HepG2 (cell line): Measurements from ENCODE around the gene CACNA1C. TPM values are rescaled to one million over a fixed set of nuclear protein-coding genes. Genes with fewer than 3 reads are reported as not detected.

ENCODE experiments used
- ATAC-seq: fragments of 200-7000 bp; cut with Tn5 transposase; 3 replicates; pipeline ENCODE4 v1.9.1; 2020; ENCODE audit warnings: mild to moderate bottlenecking, moderate library complexity
- BruUV-seq: library from RNA; stranded (reverse); fragments of 400-500 nt; replicated peaks from 2 replicates; lab custom pipeline; 2021; lab: Mats Ljungman, UMichigan
- CTCF ChIA-PET: fragments of 300-600 bp; formaldehyde crosslinking; extraction: SDS; loops from one replicate; lab custom pipeline; 2021; ENCODE audit warnings: low total read pairs, inconsistent platforms, low intra/inter-chr PET ratio; lab: Yijun Ruan, JAX
- POLR2A ChIA-PET: fragments of 350-600 bp; sonication (Branson Sonifier 250); formaldehyde crosslinking; loops from one replicate; lab custom pipeline; 2020; ENCODE audit warnings: antibody characterized with exemption, inconsistent platforms; lab: Yijun Ruan, JAX
- DNase-seq: peaks from one replicate; pipeline ENCODE4 v3.0.0-alpha.2; 2015; ENCODE audit warnings: low spot score
- FAIRE-seq: peaks from 3 replicates; lab custom pipeline; 2011; peaks lifted over from hg19 to GRCh38; lab: Jason Lieb, UNC
- H2AFZ ChIP-seq: one replicate; pipeline ENCODE4 v1.6.1; 2011; ENCODE audit warnings: low read length, inconsistent platforms
- H3K27ac ChIP-seq: fragments of 300-600 bp; 3 replicates; pipeline ENCODE4 v1.8.0; 2011; ENCODE audit warnings: mixed run types, mild to moderate bottlenecking, mixed read lengths, low read length, inconsistent platforms; ENCODE audit not compliant: insufficient read depth; ENCODE audit errors: extremely low read length
- H3K27me3 ChIP-seq, 2 experiments: fragments of 200-600 bp in 1 of 2; 2 replicates in 1 of 2; 3 replicates in 1 of 2; pipeline versions ENCODE4 v1.6.0 to v1.8.0; 2011; ENCODE audit warnings: low read length in 2 of 2, mild to moderate bottlenecking in 2 of 2, moderate library complexity in 2 of 2, inconsistent platforms in 1 of 2; ENCODE audit not compliant: insufficient read depth in 2 of 2, control insufficient read depth in 1 of 2
- H3K36me3 ChIP-seq, 2 experiments: fragments of 200-600 bp in 1 of 2; replicated peaks in 1 of 2; 2 replicates in 1 of 2; 3 replicates in 1 of 2; pipeline versions ENCODE4 v1.5.1 to v1.8.0; 2011; ENCODE audit warnings: low read length in 2 of 2, inconsistent platforms in 1 of 2; ENCODE audit not compliant: insufficient read depth in 2 of 2, control insufficient read depth in 1 of 2
- H3K4me1 ChIP-seq: 2 replicates; pipeline ENCODE4 v1.5.1; 2012; ENCODE audit warnings: low read length, inconsistent platforms; ENCODE audit not compliant: insufficient read depth
- H3K4me2 ChIP-seq: 2 replicates; pipeline ENCODE4 v1.6.0; 2011; ENCODE audit warnings: low read depth, low read length, inconsistent platforms
- H3K4me3 ChIP-seq, 3 experiments: fragments of 200-600 bp in 1 of 3; sonication (generic), shearing (Covaris generic) in 1 of 3; replicated peaks in 1 of 3; 2 replicates each; pipeline ENCODE4 v1.5.1; 2011 to 2016; ENCODE audit warnings: low read length in 3 of 3, inconsistent platforms in 2 of 3, low read depth in 2 of 3, mild to moderate bottlenecking in 2 of 3, control low read depth in 1 of 3, mixed read lengths in 1 of 3; ENCODE audit not compliant: insufficient read depth in 1 of 3
- H3K79me2 ChIP-seq: one replicate; pipeline ENCODE4 v1.6.1; 2011; ENCODE audit warnings: low read length, inconsistent platforms; ENCODE audit not compliant: insufficient read depth
- H3K9ac ChIP-seq: 2 replicates; pipeline ENCODE4 v1.6.0; 2011; ENCODE audit warnings: mild to moderate bottlenecking, low read depth, low read length, inconsistent platforms; ENCODE audit not compliant: insufficient read depth
- H3K9me3 ChIP-seq: 2 replicates; pipeline ENCODE4 v1.5.1; 2012; ENCODE audit warnings: mild to moderate bottlenecking, low read length
- H4K20me1 ChIP-seq: 2 replicates; pipeline ENCODE4 v1.6.0; 2011; ENCODE audit warnings: inconsistent platforms, mild to moderate bottlenecking, low read length, moderate library complexity; ENCODE audit not compliant: insufficient read depth
- CTCF ChIP-seq: sonication (generic); formaldehyde crosslinking; IDR thresholded peaks from 2 replicates; pipeline ENCODE4 v1.5.0; 2020; ENCODE audit warnings: mild to moderate bottlenecking, missing genetic modification reagents, moderate library complexity
- DPF2 ChIP-seq: sonication (generic); formaldehyde crosslinking; IDR thresholded peaks from 2 replicates; pipeline ENCODE4 v1.4.0; 2020; ENCODE audit warnings: mild to moderate bottlenecking, low read depth, missing genetic modification reagents, borderline replicate concordance
- HDAC1 ChIP-seq: sonication (generic); formaldehyde crosslinking; IDR thresholded peaks from 2 replicates; pipeline ENCODE4 v1.5.1; 2020; ENCODE audit warnings: mild to moderate bottlenecking, missing genetic modification reagents
- REPIN1 ChIP-seq: sonication (generic); formaldehyde crosslinking; IDR thresholded peaks from 2 replicates; pipeline ENCODE4 v1.8.0; 2022; ENCODE audit warnings: missing genetic modification reagents, low read depth, mild to moderate bottlenecking, borderline replicate concordance
- STAG1 ChIP-seq: sonication (generic); formaldehyde crosslinking; IDR thresholded peaks from 2 replicates; pipeline ENCODE4 v1.4.0; 2020; ENCODE audit warnings: missing genetic modification reagents
- ZNF557 ChIP-seq: sonication (generic); formaldehyde crosslinking; IDR thresholded peaks from 2 replicates; pipeline ENCODE4 v1.4.0; 2020; ENCODE audit warnings: missing genetic modification reagents
- WGBS: methylation state at CpG from one replicate; pipeline ENCODE4 v1.1.6; 2017; ENCODE audit warnings: low lambda C conversion rate; 5-methylcytosine and 5-hydroxymethylcytosine counted together
- in situ Hi-C: cut with HindIII; loops from 2 replicates; pipeline ENCODE4 v1.10.0; 2017; ENCODE audit warnings: low pct_unique_long_range_greater_than_20kb; ENCODE audit not compliant: extremely low pct_ligation_motif_present
- intact Hi-C: fragments of 100-400 bp; cut with micrococcal nuclease; formaldehyde crosslinking; loops from one replicate; pipeline ENCODE4 v1.10.0; 2022; ENCODE audit not compliant: unreplicated experiment
- polyA plus RNA-seq, 8 experiments: library from polyadenylated mRNA; depleted of rRNA in 3 of 8; stranded (reverse) in 7 of 8; unstranded in 1 of 8; fragments of >200 nt; fragmentation: Illumina TruSeq in 4 of 8; extraction: Trizol in 4 of 8; gene quantifications; 2 replicates each; pipeline versions ENCODE4 v1.2.1 to v1.2.3, GENCODE V29; 2011 to 2016; ENCODE audit warnings: low read depth in 4 of 8, missing spikeins in 1 of 8, mixed read lengths in 1 of 8; ENCODE audit not compliant: insufficient read depth in 1 of 8
- total RNA-seq, 5 experiments: library from RNA; depleted of rRNA; stranded (reverse); fragments of >200 nt; fragmentation: Illumina TruSeq; extraction: Trizol; gene quantifications; 2 replicates each; pipeline ENCODE4 v1.2.3, GENCODE V29; 2016; ENCODE audit warnings: low read depth in 1 of 5
- TF ChIP-seq, protein P1 (sequence below): sonication (generic); formaldehyde crosslinking; IDR thresholded peaks from 2 replicates; pipeline ENCODE4 v1.5.0; 2020; ENCODE audit warnings: missing genetic modification reagents

CACNA1C gene
- total and polyA plus RNA-seq, 2 of the 13 experiments (the other 11 are each of a cell fraction or from before 2014, with no cell fraction given): not detected

DNA sequence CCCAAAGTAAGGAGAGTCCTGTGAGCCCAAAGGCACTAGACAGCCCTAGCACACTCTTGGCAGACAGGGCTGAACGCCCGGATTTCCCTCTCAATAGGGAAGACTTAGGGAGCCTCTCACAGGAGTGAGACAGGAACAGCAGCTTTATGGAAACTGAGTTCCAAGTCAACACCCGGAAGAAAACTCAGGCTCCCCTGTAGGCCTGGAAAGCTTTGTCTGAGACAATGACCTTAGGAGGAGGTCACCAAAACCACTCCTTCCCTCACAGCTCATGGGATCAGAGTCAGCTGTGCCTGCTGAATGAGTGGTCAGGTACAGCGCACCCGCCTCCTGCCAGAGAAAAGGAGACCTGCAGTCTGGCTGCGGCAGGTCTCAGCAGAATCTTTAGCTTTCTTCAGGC, 229.5 kb downstream of the CACNA1C start:
- in situ Hi-C loops (loop anchor here (5.0 kb wide), 1 partner anchor 225 kb away; no protein-coding TSS in a partner anchor), intact Hi-C loops (no loop called here)
- WGBS: 5% methylated on average over 3 of the region's 6 CpGs
- POLR2A ChIA-PET: no interaction called here
- no peaks in the 10 kb centered on the region for H4K20me1 ChIP-seq
- H2AFZ ChIP-seq: no peak overlapping the region
- no TSS peak for BruUV-seq
- H3K4me3 ChIP-seq: no peak overlapping the region
- DNase-seq (peak; percentile 8), ATAC-seq (peak; percentile 29; the same call in 1 of the 3 replicates), FAIRE-seq (no peak)
- no peaks in the 10 kb centered on the region for H3K4me1 ChIP-seq
- H3K79me2 ChIP-seq: no peaks in the 10 kb centered on the region
- TF ChIP-seq DPF2 (no peak), CTCF (peak; percentile 49), REPIN1 (CRISPR knock-in tag) (no peak), HDAC1 (no peak), ZNF557 (CRISPR knock-in tag) (no peak), STAG1 (CRISPR knock-in tag) (peak; percentile 64)
- TF ChIP-seq, protein P1, sequence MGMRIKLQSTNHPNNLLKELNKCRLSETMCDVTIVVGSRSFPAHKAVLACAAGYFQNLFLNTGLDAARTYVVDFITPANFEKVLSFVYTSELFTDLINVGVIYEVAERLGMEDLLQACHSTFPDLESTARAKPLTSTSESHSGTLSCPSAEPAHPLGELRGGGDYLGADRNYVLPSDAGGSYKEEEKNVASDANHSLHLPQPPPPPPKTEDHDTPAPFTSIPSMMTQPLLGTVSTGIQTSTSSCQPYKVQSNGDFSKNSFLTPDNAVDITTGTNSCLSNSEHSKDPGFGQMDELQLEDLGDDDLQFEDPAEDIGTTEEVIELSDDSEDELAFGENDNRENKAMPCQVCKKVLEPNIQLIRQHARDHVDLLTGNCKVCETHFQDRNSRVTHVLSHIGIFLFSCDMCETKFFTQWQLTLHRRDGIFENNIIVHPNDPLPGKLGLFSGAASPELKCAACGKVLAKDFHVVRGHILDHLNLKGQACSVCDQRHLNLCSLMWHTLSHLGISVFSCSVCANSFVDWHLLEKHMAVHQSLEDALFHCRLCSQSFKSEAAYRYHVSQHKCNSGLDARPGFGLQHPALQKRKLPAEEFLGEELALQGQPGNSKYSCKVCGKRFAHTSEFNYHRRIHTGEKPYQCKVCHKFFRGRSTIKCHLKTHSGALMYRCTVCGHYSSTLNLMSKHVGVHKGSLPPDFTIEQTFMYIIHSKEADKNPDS (CRISPR knock-in tag): no peak
- H3K4me2 ChIP-seq: no peak overlapping the region
- no peak overlapping the region for H3K27ac ChIP-seq
- CTCF ChIA-PET: no interaction called here
- H3K27me3 ChIP-seq: peaks cover 5 to 36% of the 10 kb centered on the region in 2 experiments; a peak in 4 of 5 replicates
- H3K36me3 ChIP-seq: no peaks in the 10 kb centered on the region
- no peak overlapping the region for H3K9ac ChIP-seq
- no peaks in the 10 kb centered on the region for H3K9me3 ChIP-seq
